Dermis lymphatic vessel endothelial cell (primary cell): Measurements from ENCODE around the gene TBC1D23. TPM values are rescaled to one million over a fixed set of nuclear protein-coding genes. Genes with fewer than 3 reads are reported as not detected.

Source experiments
- total RNA-seq: library from RNA; depleted of rRNA; stranded (reverse); fragments of >200 nt; gene quantifications from 2 replicates; pipeline ENCODE4 v1.2.1, GENCODE V29; 2014

The TBC1D23 gene
- total RNA-seq: 35.3 and 40.9 TPM in 2 replicates

GRCh38 chr3:100260685-100261484 lies at the start of gene TBC1D23:
Gene TBC1D23, plus strand, starts transcription at chr3:100260992. Its CDS starts 27 bp downstream, at chr3:100261019.

DNA sequence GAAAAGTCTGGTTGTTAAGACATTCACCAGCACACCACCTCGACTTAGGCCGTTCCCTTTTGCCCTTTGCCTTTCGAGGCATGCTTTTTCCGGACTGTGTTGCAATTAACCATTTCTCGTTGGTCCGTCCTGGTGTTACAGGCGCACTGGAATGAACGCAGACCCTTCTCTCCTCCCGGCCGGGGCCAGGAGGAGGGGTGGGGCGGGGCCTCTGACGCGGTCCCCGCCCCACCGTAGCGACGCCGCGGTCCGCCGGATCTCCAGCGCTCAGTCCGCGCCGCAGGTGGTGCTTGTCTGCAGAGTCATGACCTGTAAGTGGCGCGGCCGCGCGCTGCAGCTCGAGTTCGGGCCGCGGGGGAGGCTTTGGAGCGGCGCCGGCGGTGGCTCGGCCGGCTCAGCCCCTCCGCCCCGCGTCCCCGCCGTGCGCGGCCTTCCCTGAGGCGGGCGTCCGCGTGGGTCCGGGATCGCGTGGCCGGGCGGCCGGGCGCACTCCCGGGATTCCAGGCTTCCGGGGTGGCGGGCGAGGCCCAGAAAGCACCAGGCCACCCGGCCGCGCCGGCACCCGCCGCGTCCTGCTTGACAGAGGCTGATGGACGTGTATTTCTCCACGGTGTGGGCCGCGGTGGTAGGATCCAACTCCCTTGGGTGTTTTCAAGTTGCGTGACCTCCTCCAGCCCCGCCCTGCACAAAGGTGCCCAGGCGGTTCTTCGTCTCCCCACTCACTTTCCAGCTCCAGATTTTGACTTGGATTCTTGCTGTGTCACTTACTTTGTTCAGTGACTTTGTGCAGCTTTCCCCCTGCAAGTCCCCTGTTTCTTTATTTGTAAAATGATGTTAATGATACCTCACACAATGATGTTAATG lies 73.9 kb downstream of the TBC1D23 start, which contains the start of gene NIT2:
Gene NIT2 (plus strand): TSS at position 270 of the 864 bp plus-strand sequence. CDS start 35 bp downstream, at position 305.

Other genes starting within 250 kb of the TBC1D23 start
- 11.2 and 24.9 TPM in 2 replicates for gene FILIP1L, start 146.5 kb upstream of the TBC1D23 start, total RNA-seq
- gene NIT2, start 73.8 kb downstream of the TBC1D23 start, total RNA-seq: 7.0 and 8.7 TPM in 2 replicates
- 26.3 and 36.9 TPM in 2 replicates for gene TOMM70, start 140.1 kb downstream of the TBC1D23 start, total RNA-seq
- gene LNP1, start 140.5 kb downstream of the TBC1D23 start, total RNA-seq: 0.34 and 0.76 TPM in 2 replicates
- 12.0 and 13.9 TPM in 2 replicates for gene TMEM45A, start 231.6 kb downstream of the TBC1D23 start, total RNA-seq